DOHH2 (cell line): ENCODE results near the gene C2orf76.

Experiments
- EZH2phosphoT487 ChIP-seq: fragments of 200-600 bp; sonication (generic); IDR thresholded peaks from 2 replicates; pipeline ENCODE4 v1.6.1; 2017; ENCODE audit warnings: borderline replicate concordance, mild to moderate bottlenecking, antibody characterized with exemption, low read length, moderate library complexity, mixed read lengths
- TF ChIP-seq, protein P1 (sequence below): fragments of 200-600 bp; sonication (generic); IDR thresholded peaks from one replicate; pipeline ENCODE4 v1.5.1; 2014; ENCODE audit warnings: antibody characterized with exemption, mild to moderate bottlenecking, low read depth, low read length; ENCODE audit not compliant: poor library complexity, severe bottlenecking

- TF ChIP-seq, protein P1, sequence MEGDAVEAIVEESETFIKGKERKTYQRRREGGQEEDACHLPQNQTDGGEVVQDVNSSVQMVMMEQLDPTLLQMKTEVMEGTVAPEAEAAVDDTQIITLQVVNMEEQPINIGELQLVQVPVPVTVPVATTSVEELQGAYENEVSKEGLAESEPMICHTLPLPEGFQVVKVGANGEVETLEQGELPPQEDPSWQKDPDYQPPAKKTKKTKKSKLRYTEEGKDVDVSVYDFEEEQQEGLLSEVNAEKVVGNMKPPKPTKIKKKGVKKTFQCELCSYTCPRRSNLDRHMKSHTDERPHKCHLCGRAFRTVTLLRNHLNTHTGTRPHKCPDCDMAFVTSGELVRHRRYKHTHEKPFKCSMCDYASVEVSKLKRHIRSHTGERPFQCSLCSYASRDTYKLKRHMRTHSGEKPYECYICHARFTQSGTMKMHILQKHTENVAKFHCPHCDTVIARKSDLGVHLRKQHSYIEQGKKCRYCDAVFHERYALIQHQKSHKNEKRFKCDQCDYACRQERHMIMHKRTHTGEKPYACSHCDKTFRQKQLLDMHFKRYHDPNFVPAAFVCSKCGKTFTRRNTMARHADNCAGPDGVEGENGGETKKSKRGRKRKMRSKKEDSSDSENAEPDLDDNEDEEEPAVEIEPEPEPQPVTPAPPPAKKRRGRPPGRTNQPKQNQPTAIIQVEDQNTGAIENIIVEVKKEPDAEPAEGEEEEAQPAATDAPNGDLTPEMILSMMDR: no peak
- no peak for TF ChIP-seq EZH2phosphoT487
Measured at GRCh38 chr2:119279666-119280065, 87.0 kb downstream of the C2orf76 start.
